Naive B cell (primary cell): ENCODE results near the gene FAM210A. TPM values are rescaled to one million over a fixed set of nuclear protein-coding genes. Genes with fewer than 3 reads are reported as not detected.

Experiments used
- ATAC-seq, 2 donors: fragments of 150-1000 bp; cut with Tn5 transposase; 2 replicates each; pipeline ENCODE4 v1.10.0; 2021; ENCODE audit warnings: low read depth in 2 of 2, mild to moderate bottlenecking in 2 of 2, moderate library complexity in 2 of 2
- DNase-seq: peaks from one replicate; pipeline ENCODE4 v3.0.0; 2022
- H3K27ac Mint-ChIP-seq, 6 donors: one replicate each; pipeline ENCODE4 v1.8.0; 2020 to 2022; ENCODE audit warnings: mild to moderate bottlenecking in 6 of 6, mixed read lengths in 6 of 6, moderate library complexity in 5 of 6, inconsistent platforms in 2 of 6
- H3K27me3 Mint-ChIP-seq, 3 donors: one replicate each; pipeline ENCODE4 v1.8.0; 2021 to 2022; ENCODE audit warnings: mixed read lengths in 3 of 3, mild to moderate bottlenecking in 1 of 3
- H3K36me3 Mint-ChIP-seq, 2 donors: one replicate each; pipeline ENCODE4 v1.8.0; 2020 to 2022; ENCODE audit warnings: mixed read lengths in 2 of 2, inconsistent platforms in 1 of 2, mild to moderate bottlenecking in 1 of 2
- H3K4me1 Mint-ChIP-seq, 3 donors: one replicate each; pipeline ENCODE4 v1.8.0; 2020 to 2022; ENCODE audit warnings: mixed read lengths in 3 of 3, inconsistent platforms in 1 of 3, mild to moderate bottlenecking in 1 of 3, moderate library complexity in 1 of 3
- H3K4me3 Mint-ChIP-seq, 8 donors: one replicate each; pipeline ENCODE4 v1.8.0; 2020 to 2022; ENCODE audit warnings: mild to moderate bottlenecking in 8 of 8, mixed read lengths in 8 of 8, moderate library complexity in 8 of 8, inconsistent platforms in 2 of 8
- H3K9me3 Mint-ChIP-seq, 7 donors: one replicate each; pipeline ENCODE4 v1.8.0; 2020 to 2022; ENCODE audit warnings: mixed read lengths in 7 of 7, mild to moderate bottlenecking in 5 of 7, inconsistent platforms in 2 of 7, moderate library complexity in 1 of 7
- polyA plus RNA-seq, 6 donors: library from polyadenylated mRNA; unstranded; fragments of 300-500 nt; fragmentation: Illumina TruSeq; gene quantifications; one replicate each; pipeline ENCODE4 v1.2.3, GENCODE V29; 2021; ENCODE audit warnings: low read depth in 6 of 6

The FAM210A gene
- polyA plus RNA-seq, 6 donors from 2014 or later = 10.8 to 22.7 (median 17.3) TPM

- DNase-seq (peak; percentile 81), ATAC-seq (peak; percentile 37 to 46)
- Mint-ChIP-seq H3K9me3 (no peaks in the 10 kb centered on the region), H3K4me1 (peaks cover 69 to 83% (median 80%) of the 10 kb centered on the region in 3 donors), H3K36me3 (no peaks in the 10 kb centered on the region), H3K4me3 (peak overlapping the region; percentile 83 to 98 (median 90)), H3K27me3 (no peaks in the 10 kb centered on the region), H3K27ac (peak overlapping the region; percentile 98 to 100 (median 100))
These were observed 112.5 kb downstream of the FAM210A start for GRCh38 chr18:13613591-13614501.

Other genes starting within 250 kb of the FAM210A start
- gene RNMT, start 115 bp upstream of the FAM210A start, polyA plus RNA-seq = 100 to 1,000 TPM in 4 of 6 donors, 10 to 100 TPM in 2; 53.0 to 118 (median 104) TPM
- gene MC5R, start 97.6 kb upstream of the FAM210A start, polyA plus RNA-seq = not detected
- gene MC2R, start 189.0 kb upstream of the FAM210A start, polyA plus RNA-seq = not detected